ENCODE measurements around the gene GDPD2.

GDPD2 gene

DNA sequence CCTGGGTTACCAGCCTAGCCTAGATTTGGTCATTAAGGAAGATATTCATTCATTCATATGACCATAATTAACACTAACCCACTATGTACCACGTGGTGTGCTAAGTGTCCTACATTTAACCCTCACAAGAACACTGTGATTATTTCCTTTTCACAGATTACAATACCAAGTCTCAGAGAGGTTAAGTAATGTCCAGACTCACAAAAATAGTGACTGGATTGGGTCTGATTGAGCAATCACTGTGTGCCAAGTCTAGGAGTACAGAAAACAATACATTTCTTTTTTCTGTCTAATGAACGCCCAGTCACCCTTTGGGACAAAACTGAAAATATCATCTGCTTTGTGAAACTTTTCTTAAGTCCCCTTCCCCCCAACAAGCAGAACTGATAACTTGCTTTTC lies 13.9 kb downstream of the GDPD2 start:
- DNase-seq, result no peak

GRCh38 chrX:70437921-70438665 lies 15.0 kb downstream of the GDPD2 start:
- no peak for DNase-seq

DNA sequence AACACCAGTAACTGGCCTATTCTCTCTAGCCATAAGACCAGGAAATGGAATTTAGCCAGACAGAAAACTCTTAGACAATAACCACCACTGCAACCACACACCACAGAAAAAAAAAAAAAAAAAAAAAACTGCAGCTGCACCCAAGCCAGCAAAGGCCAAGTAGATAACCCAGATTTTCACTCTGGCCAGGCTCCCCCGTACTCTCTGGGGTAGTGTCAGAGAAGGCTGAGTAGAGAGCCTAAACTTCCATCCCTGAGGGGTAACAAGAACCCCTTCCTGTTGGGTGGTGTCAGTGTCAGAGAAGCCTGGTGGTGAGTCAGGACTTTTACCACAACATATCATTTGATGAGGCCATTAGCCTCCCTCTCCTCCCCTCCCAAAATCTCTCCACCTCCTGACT lies 15.9 kb downstream of the GDPD2 start:
- no peak for DNase-seq

DNA sequence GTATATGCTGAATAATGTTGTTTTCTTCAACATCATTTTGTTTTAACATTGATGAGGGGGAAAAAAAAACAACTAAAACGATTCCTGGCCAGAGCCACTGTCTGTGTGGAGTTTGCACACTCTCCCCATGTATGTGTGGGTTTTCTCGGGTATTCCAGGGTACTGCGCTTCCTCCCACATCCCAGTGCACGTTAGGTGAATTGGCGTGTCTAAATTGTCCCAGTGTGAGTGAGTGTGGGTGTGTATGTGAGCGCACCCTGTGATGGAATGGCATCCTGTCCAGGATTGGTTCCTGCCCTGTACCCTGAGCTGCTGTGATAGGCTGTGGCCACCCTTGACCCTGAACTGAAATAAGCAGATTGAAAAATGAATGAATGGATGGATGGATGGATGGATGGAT lies 19.1 kb downstream of the GDPD2 start:
- no peak for DNase-seq

DNA sequence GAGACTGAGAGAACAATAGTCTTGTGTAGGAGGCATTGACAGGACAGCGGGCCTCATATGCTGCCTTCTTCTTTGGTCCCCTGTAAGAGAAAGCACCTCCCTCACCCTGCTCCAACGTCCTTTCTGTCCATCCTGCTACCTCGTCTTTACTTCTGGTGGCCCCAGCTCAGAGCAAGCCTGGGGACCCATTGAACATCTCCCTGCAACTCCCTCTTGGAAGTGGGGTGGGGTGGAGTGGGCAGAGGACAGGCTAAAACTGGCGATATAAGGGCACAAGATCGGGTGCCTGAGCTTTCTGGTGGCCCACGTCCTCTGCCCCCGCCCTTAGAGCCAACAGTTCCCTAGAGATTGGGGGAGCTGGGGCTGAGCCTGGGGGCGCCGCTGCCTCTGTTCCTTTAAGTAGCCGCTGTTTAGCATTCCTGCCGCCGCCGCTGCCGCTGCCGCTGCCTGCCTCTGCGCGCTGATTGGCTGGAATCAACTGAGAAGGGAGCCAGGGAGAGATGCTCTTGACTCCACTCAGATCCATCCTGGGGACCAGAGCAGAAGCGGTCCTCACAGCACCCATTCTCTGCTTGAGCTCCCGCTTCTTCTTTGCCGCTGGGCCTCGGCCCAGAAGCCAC lies 21.3 kb downstream of the GDPD2 start, which contains the start of gene DLG3:
DLG3 (plus strand) TSS at position 510 of the 620 bp plus-strand sequence. CDS start 367 bp downstream, outside the sequence.
- no peak for DNase-seq

DNA sequence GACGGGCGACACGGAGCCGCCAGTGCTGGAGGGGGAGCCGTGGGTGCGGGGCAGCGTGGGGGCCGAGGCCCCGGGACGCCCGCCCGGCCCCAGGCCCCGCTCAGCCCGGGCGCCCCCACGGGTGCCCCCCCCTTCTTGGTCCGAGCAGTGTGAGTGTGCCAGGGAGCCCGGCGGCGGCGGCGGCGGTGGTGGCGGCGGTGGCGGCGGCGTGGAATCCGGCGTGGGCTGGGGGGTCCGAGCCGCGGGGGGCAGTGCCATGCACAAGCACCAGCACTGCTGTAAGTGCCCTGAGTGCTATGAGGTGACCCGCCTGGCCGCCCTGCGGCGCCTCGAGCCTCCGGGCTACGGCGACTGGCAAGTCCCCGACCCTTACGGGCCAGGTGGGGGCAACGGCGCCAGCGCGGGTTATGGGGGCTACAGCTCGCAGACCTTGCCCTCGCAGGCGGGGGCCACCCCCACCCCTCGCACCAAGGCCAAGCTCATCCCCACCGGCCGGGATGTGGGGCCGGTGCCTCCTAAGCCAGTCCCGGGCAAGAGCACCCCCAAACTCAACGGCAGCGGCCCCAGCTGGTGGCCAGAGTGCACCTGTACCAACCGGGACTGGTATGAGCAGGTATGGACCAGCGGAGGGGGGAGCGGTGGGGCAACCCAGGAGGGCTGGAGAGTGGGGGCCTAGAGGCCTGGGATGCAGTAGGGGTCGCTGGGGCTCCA lies 22.0 kb downstream of the GDPD2 start:
- no peak for DNase-seq

GRCh38 chrX:70445951-70446350 lies 22.8 kb downstream of the GDPD2 start:
- DNase-seq, result no peak

DNA sequence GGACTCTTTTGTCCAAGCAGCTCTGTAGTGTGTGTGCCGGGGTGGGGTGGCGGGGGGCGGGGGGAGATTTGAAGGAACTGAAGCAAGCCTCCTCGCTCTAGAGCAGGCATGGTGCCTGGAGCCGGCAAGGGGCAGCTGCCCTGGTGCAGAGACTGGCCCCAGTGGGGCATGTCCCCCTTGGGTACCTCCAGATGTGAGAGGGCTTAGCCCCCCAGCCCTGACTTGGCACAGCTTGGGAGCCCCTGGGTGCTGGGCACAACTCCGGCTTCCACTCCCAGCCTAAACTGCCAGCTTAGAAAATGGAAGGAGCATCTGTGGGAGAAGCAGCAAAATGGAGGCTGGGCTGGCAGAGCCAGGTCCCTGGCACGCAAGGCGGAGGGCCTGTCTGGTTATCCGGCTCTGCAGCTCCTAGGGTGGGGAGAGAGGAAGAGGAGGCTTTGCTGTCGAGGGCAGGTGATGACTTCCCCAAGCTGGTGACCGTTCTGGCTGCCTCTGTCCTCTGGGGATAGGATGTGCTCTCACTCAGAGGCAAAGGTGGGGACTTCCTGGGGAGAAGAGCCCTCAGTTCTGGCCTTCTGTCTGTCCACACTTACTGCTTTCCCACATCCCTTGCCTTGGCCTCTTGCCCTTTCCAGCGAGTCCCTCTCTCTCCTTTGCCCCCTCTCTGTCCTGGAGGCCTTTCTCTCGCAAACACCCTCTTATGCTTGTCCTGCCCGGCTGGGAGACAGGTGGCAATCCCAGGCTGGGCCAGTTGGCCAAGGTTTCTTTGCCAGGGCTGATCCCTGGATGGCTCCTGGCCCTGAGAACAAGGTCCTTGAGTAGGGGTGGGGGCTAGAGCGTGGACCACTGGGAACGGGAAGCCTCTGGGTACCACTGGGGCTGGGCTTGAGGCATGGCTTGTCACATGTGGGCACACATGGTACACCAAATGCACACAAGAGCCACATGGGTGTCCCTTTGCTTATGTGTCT lies 23.6 kb downstream of the GDPD2 start:
- no peak for DNase-seq

DNA sequence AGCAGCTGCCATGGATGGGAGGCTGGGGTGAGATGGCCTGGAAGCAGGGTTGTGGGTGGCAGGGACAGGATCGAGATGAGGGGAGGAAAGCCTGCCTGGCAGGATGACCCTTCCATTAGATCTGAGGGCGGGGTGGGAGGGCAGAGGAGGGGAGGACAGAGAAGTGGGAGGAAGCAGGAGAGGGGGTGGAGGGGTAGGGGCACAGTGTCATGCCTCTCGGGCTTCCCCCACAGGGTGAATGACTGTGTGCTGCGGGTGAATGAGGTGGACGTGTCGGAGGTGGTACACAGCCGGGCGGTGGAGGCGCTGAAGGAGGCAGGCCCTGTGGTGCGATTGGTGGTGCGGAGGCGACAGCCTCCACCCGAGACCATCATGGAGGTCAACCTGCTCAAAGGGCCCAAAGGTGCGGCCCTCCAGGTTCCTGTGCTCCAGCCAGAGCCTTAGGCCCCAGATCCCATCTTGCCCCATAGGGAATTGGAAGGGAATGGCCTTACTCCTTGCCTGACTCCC lies 26.4 kb downstream of the GDPD2 start:
- DNase-seq, result no peak

DNA sequence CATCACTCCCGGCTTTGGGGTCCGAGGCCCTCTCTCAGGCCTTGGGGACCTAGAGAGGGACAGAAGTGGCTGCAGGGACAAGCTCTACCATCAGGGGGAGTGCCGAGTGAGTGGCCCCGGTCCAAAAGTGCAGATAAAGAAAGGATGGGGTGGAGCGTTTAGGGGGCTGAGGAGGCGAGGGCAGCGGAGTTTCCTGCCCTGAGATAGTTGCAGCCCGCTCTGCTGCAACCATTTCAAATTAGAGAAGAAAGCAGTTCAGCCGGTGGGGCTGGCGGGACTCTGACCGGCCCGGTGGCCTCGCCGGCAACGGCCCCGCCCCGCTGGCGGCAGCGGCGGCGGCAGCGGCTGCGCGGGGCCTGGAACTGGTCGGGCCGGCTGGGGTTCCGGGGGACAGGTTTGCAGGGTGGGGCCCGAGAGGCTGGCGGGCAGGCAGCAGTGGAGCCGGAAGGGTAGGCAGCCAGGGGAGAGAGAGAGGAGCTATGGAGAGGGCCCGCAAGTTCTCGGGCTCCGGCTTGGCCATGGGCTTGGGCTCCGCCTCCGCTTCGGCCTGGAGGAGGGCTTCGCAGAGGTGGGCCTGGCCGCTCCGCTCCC lies 29.1 kb downstream of the GDPD2 start:
- peak; percentile 76 for DNase-seq

- DNase-seq, result no peak
These were observed 30.0 kb downstream of the GDPD2 start for GRCh38 chrX:70453024-70453618.

- peak; percentile 84 for DNase-seq
These were observed 31.6 kb downstream of the GDPD2 start for GRCh38 chrX:70454441-70455365.

- DNase-seq, result peak; percentile 65
These were observed 32.5 kb downstream of the GDPD2 start for GRCh38 chrX:70455366-70456202.

DNA sequence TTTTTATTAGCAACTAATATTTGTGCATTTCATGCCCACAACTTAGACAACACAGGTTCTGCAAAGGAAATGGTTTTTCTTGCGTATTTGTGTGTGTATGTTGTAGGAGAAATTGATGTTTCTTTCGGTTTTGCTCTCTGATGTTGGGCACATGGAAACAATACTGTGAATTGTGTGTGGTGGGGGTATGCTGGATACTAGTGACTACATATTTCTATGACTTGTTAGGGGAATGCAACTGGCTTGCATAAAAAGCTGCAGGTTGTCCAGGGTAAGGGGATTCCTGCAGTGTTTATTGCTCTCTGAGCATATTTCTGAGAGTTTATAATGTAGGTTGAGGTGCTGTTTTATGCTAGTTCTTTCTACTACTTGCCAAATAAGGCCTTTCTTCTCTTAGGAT lies 33.1 kb downstream of the GDPD2 start:
- DNase-seq, result no peak

DNA sequence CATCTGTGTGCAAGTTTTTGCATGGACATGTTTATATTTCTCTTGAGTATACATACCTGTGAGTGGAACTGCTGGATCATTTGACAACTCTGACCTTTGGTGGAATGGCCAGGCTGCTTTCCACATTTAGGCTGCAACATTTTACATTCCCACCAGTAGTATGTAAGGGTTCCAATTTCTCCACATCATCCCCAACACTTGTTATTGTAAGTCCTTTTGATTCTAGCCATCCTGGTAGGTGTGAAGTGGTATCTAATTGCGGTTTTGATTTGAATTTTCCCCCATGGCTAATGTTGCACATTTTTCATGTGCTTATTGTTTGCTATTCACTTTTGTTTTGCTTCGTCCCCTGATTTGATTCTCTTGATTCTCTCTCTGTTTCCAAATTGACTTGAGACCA lies 37.9 kb downstream of the GDPD2 start:
- DNase-seq, result no peak

GRCh38 chrX:70464051-70464450 lies 40.9 kb downstream of the GDPD2 start:
- DNase-seq, result no peak

DNA sequence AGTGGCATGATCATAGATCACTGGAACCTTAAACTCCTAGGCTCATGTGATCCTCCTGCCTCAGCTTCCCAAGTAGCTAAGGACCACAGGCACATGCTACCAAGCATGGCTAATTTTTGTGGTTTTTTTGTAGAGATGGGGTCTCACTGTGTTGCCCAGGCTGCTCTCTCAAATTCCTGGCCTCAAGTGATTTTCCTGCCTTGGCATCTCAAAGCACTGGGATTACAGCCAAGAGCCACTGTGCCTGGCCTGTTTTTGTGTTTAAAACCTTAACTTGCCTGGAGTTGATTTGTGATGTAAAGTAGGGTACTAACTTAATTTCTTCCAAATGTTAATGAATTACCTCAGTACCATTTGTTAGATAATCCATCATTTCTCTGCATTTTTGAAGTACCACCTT lies 43.9 kb downstream of the GDPD2 start:
- DNase-seq, result no peak

DNA sequence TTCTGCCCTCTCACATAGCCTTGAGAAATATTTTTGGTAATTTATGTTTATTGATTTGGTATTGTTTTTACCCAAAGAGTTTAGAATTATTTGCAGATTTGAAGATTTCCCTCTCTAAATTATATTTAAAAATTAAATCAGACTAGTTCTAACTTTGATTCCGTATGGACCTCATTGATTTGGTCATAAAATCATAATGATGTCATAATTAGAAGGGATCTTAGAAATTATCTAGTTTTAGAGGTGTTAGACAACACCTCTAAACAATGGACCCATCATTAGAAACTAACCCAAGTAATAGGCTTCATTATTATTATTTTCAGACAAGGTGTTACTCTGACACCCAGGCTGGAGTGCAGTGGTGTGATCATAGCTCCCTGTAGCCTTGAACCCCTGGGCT lies 45.6 kb downstream of the GDPD2 start:
- no peak for DNase-seq

- no peak for DNase-seq
These were observed 47.8 kb downstream of the GDPD2 start for GRCh38 chrX:70470850-70471289.
